Liver (tissue), 9 donors: ENCODE measurements around the gene PPA2. TPM values are rescaled to one million over a fixed set of nuclear protein-coding genes. Genes with fewer than 3 reads are reported as not detected.

Experiments used
- DNase-seq: peaks from one replicate; pipeline ENCODE4 v3.0.0-alpha.2; 2017; ENCODE audit warnings: low spot score
- H3K27ac ChIP-seq, 2 donors: one replicate each; pipeline ENCODE4 v1.7.0; 2013; ENCODE audit warnings: inconsistent platforms in 2 of 2, low read length in 2 of 2, control low read depth in 1 of 2, low read depth in 1 of 2, mild to moderate bottlenecking in 1 of 2
- H3K27me3 ChIP-seq, 4 donors: one replicate each; pipeline versions ENCODE4 v1.6.1 to v1.7.0; 2013; ENCODE audit warnings: low read length in 3 of 4, inconsistent platforms in 1 of 4, mild to moderate bottlenecking in 1 of 4, moderate library complexity in 1 of 4; ENCODE audit not compliant: control insufficient read depth in 4 of 4, insufficient read depth in 4 of 4
- H3K36me3 ChIP-seq, 4 donors: one replicate each; pipeline versions ENCODE4 v1.6.1 to v1.7.0; 2013; ENCODE audit warnings: low read length in 3 of 4, mild to moderate bottlenecking in 3 of 4, low read depth in 1 of 4, moderate library complexity in 1 of 4; ENCODE audit not compliant: control insufficient read depth in 4 of 4, insufficient read depth in 3 of 4
- H3K4me1 ChIP-seq, 4 donors: one replicate each; pipeline versions ENCODE4 v1.6.1 to v1.7.0; 2013; ENCODE audit warnings: low read length in 3 of 4, mild to moderate bottlenecking in 3 of 4, moderate library complexity in 1 of 4; ENCODE audit not compliant: control insufficient read depth in 4 of 4, insufficient read depth in 4 of 4
- H3K4me3 ChIP-seq, 3 donors: one replicate each; pipeline versions ENCODE4 v1.6.1 to v1.7.0; 2013; ENCODE audit warnings: low read length in 3 of 3, control low read depth in 1 of 3, low read depth in 1 of 3, mild to moderate bottlenecking in 1 of 3
- H3K9ac ChIP-seq, 2 donors: one replicate each; pipeline ENCODE4 v1.7.0; 2013; ENCODE audit warnings: low read length in 2 of 2, mild to moderate bottlenecking in 2 of 2, moderate library complexity in 2 of 2, control low read depth in 1 of 2, low read depth in 1 of 2
- H3K9me3 ChIP-seq, 4 donors: one replicate each; pipeline versions ENCODE4 v1.6.1 to v1.7.0; 2013; ENCODE audit warnings: low read length in 3 of 4; ENCODE audit not compliant: control insufficient read depth in 4 of 4
- EGR1 ChIP-seq, 2 donors: IDR thresholded peaks; 2 replicates each; pipeline ENCODE4 v1.6.1; 2016 to 2018; ENCODE audit warnings: antibody characterized with exemption in 2 of 2, low read depth in 2 of 2
- FOXA1 ChIP-seq: IDR thresholded peaks from 2 replicates; pipeline ENCODE4 v1.6.1; 2016; ENCODE audit warnings: antibody characterized with exemption
- FOXA2 ChIP-seq: IDR thresholded peaks from 2 replicates; pipeline ENCODE4 v1.6.1; 2016; ENCODE audit warnings: antibody characterized with exemption
- GABPA ChIP-seq, 2 donors: IDR thresholded peaks in 1 of 2; conservative IDR thresholded peaks in 1 of 2; 2 replicates each; pipeline ENCODE4 v1.6.1; 2016; ENCODE audit warnings: antibody characterized with exemption in 2 of 2, mild to moderate bottlenecking in 1 of 2, moderate library complexity in 1 of 2
- HNF4A ChIP-seq, 2 donors: conservative IDR thresholded peaks; 2 replicates each; pipeline ENCODE4 v1.6.1; 2016; ENCODE audit warnings: antibody characterized with exemption in 2 of 2, mild to moderate bottlenecking in 2 of 2
- HNF4G ChIP-seq: IDR thresholded peaks from 2 replicates; pipeline ENCODE4 v1.6.1; 2016; ENCODE audit warnings: antibody characterized with exemption
- JUND ChIP-seq, 2 donors: IDR thresholded peaks; 2 replicates each; pipeline ENCODE4 v1.6.1; 2016; ENCODE audit warnings: antibody characterized with exemption in 2 of 2
- NR2F2 ChIP-seq: IDR thresholded peaks from 2 replicates; pipeline ENCODE4 v1.6.1; 2016; ENCODE audit warnings: antibody characterized with exemption
- RAD21 ChIP-seq, 2 donors: IDR thresholded peaks; 2 replicates each; pipeline ENCODE4 v1.6.1; 2016; ENCODE audit warnings: antibody characterized with exemption in 2 of 2, mild to moderate bottlenecking in 2 of 2
- RXRA ChIP-seq, 2 donors: IDR thresholded peaks; 2 replicates each; pipeline ENCODE4 v1.6.1; 2017 to 2018; ENCODE audit warnings: antibody characterized with exemption in 2 of 2, mild to moderate bottlenecking in 1 of 2
- SP1 ChIP-seq: IDR thresholded peaks from 2 replicates; pipeline ENCODE4 v1.6.1; 2018; ENCODE audit warnings: antibody characterized with exemption, mild to moderate bottlenecking
- TAF1 ChIP-seq: conservative IDR thresholded peaks from 2 replicates; pipeline ENCODE4 v1.6.1; 2016; ENCODE audit warnings: antibody characterized with exemption, mild to moderate bottlenecking
- YY1 ChIP-seq: IDR thresholded peaks from 2 replicates; pipeline ENCODE4 v1.6.1; 2016; ENCODE audit warnings: antibody characterized with exemption, mild to moderate bottlenecking
- ZBTB33 ChIP-seq: IDR thresholded peaks from 2 replicates; pipeline ENCODE4 v1.6.1; 2016; ENCODE audit warnings: antibody characterized with exemption
- WGBS: extraction: QIAGEN DNeasy Blood & Tissue Kit; methylation state at CpG from one replicate; pipeline ENCODE4 v1.1.7; 2013; 5-methylcytosine and 5-hydroxymethylcytosine counted together
- polyA plus RNA-seq, 2 donors: library from polyadenylated mRNA; stranded (reverse) in 1 of 2; unstranded in 1 of 2; fragments of 200-250 nt in 1 of 2; fragments of >200 nt in 1 of 2; fragmentation: Nextera tagmentation in 1 of 2; extraction: Ambion mirVana in 1 of 2; gene quantifications; one replicate each; pipeline versions ENCODE4 v1.2.1 to v1.2.3, GENCODE V29; 2013 to 2015
- total RNA-seq, 2 donors: library from RNA; depleted of rRNA; stranded (reverse); fragments of >200 nt; gene quantifications; one replicate each; pipeline ENCODE4 v1.2.3, GENCODE V29; 2014
- TF ChIP-seq, protein P1 (sequence below): IDR thresholded peaks from 2 replicates; pipeline ENCODE4 v1.6.1; 2016; ENCODE audit warnings: antibody characterized with exemption
- TF ChIP-seq, protein P2 (sequence below): fragments of 150-350 bp; IDR thresholded peaks from 2 replicates; pipeline ENCODE4 v1.5.1; 2017; ENCODE audit warnings: improper control_type of control experiment, low read depth, low read length; ENCODE audit not compliant: missing input control
- TF ChIP-seq, protein P3 (sequence below): IDR thresholded peaks from 2 replicates; pipeline ENCODE4 v1.6.1; 2016; ENCODE audit warnings: antibody characterized with exemption, mild to moderate bottlenecking
- TF ChIP-seq, protein P4 (sequence below): IDR thresholded peaks from 2 replicates; pipeline ENCODE4 v1.6.1; 2016; ENCODE audit warnings: antibody characterized with exemption
- donor health status: healthy.
- donor health status: healthy.
- donor health status: healthy.
- donor health status: healthy.
- donor health status: healthy.

The PPA2 gene
- total and polyA plus RNA-seq, 4 donors, result 48.3 to 102 (median 70.8) TPM

- no peak for TF ChIP-seq FOXA1
- no peak for TF ChIP-seq SP1
- no peak for TF ChIP-seq NR2F2
- TF ChIP-seq FOXA2, result no peak
- TF ChIP-seq HNF4A (conservative IDR thresholded peaks at IDR 0.05), result no peak
- no peak for TF ChIP-seq EGR1 (IDR thresholded peaks at IDR 0.05; ENCODE audit: low read depth in 2 of 2)
- TF ChIP-seq, protein P1, sequence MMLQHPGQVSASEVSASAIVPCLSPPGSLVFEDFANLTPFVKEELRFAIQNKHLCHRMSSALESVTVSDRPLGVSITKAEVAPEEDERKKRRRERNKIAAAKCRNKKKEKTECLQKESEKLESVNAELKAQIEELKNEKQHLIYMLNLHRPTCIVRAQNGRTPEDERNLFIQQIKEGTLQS, result no peak
- TF ChIP-seq YY1, result no peak
- TF ChIP-seq, protein P2, sequence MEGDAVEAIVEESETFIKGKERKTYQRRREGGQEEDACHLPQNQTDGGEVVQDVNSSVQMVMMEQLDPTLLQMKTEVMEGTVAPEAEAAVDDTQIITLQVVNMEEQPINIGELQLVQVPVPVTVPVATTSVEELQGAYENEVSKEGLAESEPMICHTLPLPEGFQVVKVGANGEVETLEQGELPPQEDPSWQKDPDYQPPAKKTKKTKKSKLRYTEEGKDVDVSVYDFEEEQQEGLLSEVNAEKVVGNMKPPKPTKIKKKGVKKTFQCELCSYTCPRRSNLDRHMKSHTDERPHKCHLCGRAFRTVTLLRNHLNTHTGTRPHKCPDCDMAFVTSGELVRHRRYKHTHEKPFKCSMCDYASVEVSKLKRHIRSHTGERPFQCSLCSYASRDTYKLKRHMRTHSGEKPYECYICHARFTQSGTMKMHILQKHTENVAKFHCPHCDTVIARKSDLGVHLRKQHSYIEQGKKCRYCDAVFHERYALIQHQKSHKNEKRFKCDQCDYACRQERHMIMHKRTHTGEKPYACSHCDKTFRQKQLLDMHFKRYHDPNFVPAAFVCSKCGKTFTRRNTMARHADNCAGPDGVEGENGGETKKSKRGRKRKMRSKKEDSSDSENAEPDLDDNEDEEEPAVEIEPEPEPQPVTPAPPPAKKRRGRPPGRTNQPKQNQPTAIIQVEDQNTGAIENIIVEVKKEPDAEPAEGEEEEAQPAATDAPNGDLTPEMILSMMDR, result no peak
- TF ChIP-seq JUND (IDR thresholded peaks at IDR 0.05), result no peak
- TF ChIP-seq, protein P3, sequence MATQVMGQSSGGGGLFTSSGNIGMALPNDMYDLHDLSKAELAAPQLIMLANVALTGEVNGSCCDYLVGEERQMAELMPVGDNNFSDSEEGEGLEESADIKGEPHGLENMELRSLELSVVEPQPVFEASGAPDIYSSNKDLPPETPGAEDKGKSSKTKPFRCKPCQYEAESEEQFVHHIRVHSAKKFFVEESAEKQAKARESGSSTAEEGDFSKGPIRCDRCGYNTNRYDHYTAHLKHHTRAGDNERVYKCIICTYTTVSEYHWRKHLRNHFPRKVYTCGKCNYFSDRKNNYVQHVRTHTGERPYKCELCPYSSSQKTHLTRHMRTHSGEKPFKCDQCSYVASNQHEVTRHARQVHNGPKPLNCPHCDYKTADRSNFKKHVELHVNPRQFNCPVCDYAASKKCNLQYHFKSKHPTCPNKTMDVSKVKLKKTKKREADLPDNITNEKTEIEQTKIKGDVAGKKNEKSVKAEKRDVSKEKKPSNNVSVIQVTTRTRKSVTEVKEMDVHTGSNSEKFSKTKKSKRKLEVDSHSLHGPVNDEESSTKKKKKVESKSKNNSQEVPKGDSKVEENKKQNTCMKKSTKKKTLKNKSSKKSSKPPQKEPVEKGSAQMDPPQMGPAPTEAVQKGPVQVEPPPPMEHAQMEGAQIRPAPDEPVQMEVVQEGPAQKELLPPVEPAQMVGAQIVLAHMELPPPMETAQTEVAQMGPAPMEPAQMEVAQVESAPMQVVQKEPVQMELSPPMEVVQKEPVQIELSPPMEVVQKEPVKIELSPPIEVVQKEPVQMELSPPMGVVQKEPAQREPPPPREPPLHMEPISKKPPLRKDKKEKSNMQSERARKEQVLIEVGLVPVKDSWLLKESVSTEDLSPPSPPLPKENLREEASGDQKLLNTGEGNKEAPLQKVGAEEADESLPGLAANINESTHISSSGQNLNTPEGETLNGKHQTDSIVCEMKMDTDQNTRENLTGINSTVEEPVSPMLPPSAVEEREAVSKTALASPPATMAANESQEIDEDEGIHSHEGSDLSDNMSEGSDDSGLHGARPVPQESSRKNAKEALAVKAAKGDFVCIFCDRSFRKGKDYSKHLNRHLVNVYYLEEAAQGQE, result no peak
- TF ChIP-seq ZBTB33, result no peak
- TF ChIP-seq HNF4G, result no peak
- TF ChIP-seq, protein P4, sequence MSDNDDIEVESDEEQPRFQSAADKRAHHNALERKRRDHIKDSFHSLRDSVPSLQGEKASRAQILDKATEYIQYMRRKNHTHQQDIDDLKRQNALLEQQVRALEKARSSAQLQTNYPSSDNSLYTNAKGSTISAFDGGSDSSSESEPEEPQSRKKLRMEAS, result no peak
- TF ChIP-seq TAF1, result no peak
- TF ChIP-seq RXRA (IDR thresholded peaks at IDR 0.05), result no peak
- no peak for TF ChIP-seq GABPA (IDR thresholded peaks at IDR 0.05 in 1 of 2, conservative IDR thresholded peaks at IDR 0.05 in 1 of 2)
- no peak for TF ChIP-seq RAD21 (IDR thresholded peaks at IDR 0.05)
- no peaks in the 10 kb centered on the region for H3K9me3 ChIP-seq
- H3K27ac ChIP-seq, result no peak overlapping the region
- no peaks in the 10 kb centered on the region for H3K36me3 ChIP-seq
- H3K27me3 ChIP-seq, result no peaks in the 10 kb centered on the region
- peaks cover 2 to 22% (median 18%) of the 10 kb centered on the region in 4 donors for H3K4me1 ChIP-seq
- no peak overlapping the region for H3K4me3 ChIP-seq
- no peak overlapping the region for H3K9ac ChIP-seq
- WGBS, result 88% methylated on average over 6 of the region's 6 CpGs
- DNase-seq, result no peak
Observed at GRCh38 chr4:105470766-105471165, 3.1 kb downstream of the PPA2 start.
